Cardiac septum (tissue), 1 donor: Measurements from ENCODE around the gene EDC3. TPM values are rescaled to one million over a fixed set of nuclear protein-coding genes. Genes with fewer than 3 reads are reported as not detected.
"Not testable (repeated sequence)": the region's sequence is repeated elsewhere in the genome, so short reads cannot be mapped to it uniquely, and the experiment has no call there.

Source experiments
- DNase-seq: peaks from one replicate; pipeline ENCODE4 v3.0.0-alpha.2; 2020; ENCODE audit warnings: low spot score
- intact Hi-C: fragments of 100-400 bp; cut with DNase I; formaldehyde crosslinking; loops from one replicate; pipeline ENCODE4 v1.14.0; 2022
- total RNA-seq: library from RNA; stranded (reverse); fragmentation: NEBNext Ultra II Directional; extraction: Animal tissue kit (Norgen Biotek cat#: 25700); gene quantifications from one replicate; pipeline ENCODE4 v1.2.1, GENCODE V29; 2021
- donor health status: DM: no; HTN: no; CAD: no.

Gene EDC3
- total RNA-seq, 1 donor from 2014 or later = 17.8 TPM

- intact Hi-C loops = no loop called here
- no peak for DNase-seq
Measured at GRCh38 chr15:74712311-74712710, 16.5 kb upstream of the EDC3 start.

GRCh38 chr15:74710319-74711094 lies 14.7 kb upstream of the EDC3 start:
- intact Hi-C loops = no loop called here
- DNase-seq = no peak

- DNase-seq = no peak
- intact Hi-C loops = no loop called here
Measured at GRCh38 chr15:74709892-74710291, 14.1 kb upstream of the EDC3 start.

GRCh38 chr15:74709011-74709410 lies 13.2 kb upstream of the EDC3 start:
- intact Hi-C loops = no loop called here
- no peak for DNase-seq

- no peak for DNase-seq
- intact Hi-C loops = no loop called here
Measured at GRCh38 chr15:74696808-74697207, 984 bp upstream of the EDC3 start.

GRCh38 chr15:74696398-74696729 lies 540 bp upstream of the EDC3 start:
- DNase-seq = no peak
- intact Hi-C loops = no loop called here

GRCh38 chr15:74692327-74692726 lies 3.5 kb downstream of the EDC3 start:
- DNase-seq = no peak
- intact Hi-C loops = no loop called here

- intact Hi-C loops = no loop called here
- DNase-seq = no peak
Measured at GRCh38 chr15:74683758-74684157, 12.1 kb downstream of the EDC3 start.

GRCh38 chr15:74682954-74683353 lies 12.9 kb downstream of the EDC3 start:
- intact Hi-C loops = no loop called here
- DNase-seq = no peak

- intact Hi-C loops = no loop called here
- no peak for DNase-seq
Measured at GRCh38 chr15:74680456-74680855, 15.4 kb downstream of the EDC3 start.

- DNase-seq = no peak
- intact Hi-C loops = no loop called here
Measured at GRCh38 chr15:74676801-74677200, 19.0 kb downstream of the EDC3 start.

GRCh38 chr15:74674161-74674560 lies 21.7 kb downstream of the EDC3 start:
- intact Hi-C loops = no loop called here
- no peak for DNase-seq

- intact Hi-C loops = no loop called here
- no peak for DNase-seq
Measured at GRCh38 chr15:74669627-74670026, 26.2 kb downstream of the EDC3 start.

GRCh38 chr15:74667975-74668374 lies 27.8 kb downstream of the EDC3 start:
- intact Hi-C loops = no loop called here

GRCh38 chr15:74664670-74665069 lies 31.2 kb downstream of the EDC3 start:
- no peak for DNase-seq
- intact Hi-C loops = no loop called here

More at GRCh38 chr15:74667975-74668374, 27.8 kb downstream of the EDC3 start:
- no peak for DNase-seq

- intact Hi-C loops = no loop called here
- no peak for DNase-seq
Measured at GRCh38 chr15:74664028-74664616, 31.7 kb downstream of the EDC3 start.

- intact Hi-C loops = no loop called here
- no peak for DNase-seq
Measured at GRCh38 chr15:74663303-74664027, 32.4 kb downstream of the EDC3 start.

GRCh38 chr15:74662064-74662860 lies 33.6 kb downstream of the EDC3 start:
- DNase-seq = no peak
- intact Hi-C loops = no loop called here

GRCh38 chr15:74661280-74661679 lies 34.5 kb downstream of the EDC3 start:
- intact Hi-C loops, DNase-seq: not testable (repeated sequence)

GRCh38 chr15:74657846-74658245 lies 38.0 kb downstream of the EDC3 start:
- intact Hi-C loops = no loop called here
- DNase-seq = no peak
